NCI-H446 (cell line): Measurements from ENCODE around the gene UTF1.

Source experiments
- DNase-seq, 2 experiments: peaks; one replicate each; lab custom pipeline; 2025; lab: John Stamatoyannopoulos, UW

Gene UTF1

DNA sequence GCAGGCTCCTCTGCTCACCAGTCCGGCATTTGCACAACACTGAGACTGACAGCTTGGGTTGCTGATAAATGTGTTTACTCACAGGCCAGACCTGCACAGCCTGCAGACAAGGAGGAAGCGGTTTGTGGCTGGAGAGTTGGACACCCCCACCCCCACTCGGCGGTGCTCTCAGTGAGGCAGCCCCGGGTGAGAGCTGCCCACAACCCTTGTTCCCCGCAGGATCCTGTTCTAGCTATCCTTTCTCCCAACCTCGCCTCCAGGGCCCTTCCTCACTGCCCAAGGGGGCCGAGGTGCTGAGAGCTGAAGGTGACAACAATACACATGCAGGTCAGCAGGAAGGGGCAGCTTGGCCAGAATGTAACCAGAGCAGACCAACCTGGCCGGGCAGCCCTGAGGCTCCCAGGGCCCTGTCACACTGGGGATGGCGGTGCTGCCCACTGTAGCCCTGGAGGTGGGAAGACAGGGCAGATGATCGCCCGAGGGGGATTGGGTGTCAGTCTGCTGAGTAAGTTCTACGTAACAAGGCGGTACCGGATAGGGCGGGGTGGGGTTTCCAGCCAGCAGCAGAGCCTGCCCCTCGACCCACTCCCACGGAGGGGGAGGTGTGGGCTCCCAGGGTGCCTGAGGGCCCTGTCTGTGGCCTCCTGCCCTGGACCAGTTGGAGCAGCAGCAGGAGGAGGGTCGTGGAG is 48.7 kb downstream of the UTF1 start:
- DNase-seq, result no peak

GRCh38 chr10:133279326-133280226 is 49.6 kb downstream of the UTF1 start:
- no peak for DNase-seq

DNA sequence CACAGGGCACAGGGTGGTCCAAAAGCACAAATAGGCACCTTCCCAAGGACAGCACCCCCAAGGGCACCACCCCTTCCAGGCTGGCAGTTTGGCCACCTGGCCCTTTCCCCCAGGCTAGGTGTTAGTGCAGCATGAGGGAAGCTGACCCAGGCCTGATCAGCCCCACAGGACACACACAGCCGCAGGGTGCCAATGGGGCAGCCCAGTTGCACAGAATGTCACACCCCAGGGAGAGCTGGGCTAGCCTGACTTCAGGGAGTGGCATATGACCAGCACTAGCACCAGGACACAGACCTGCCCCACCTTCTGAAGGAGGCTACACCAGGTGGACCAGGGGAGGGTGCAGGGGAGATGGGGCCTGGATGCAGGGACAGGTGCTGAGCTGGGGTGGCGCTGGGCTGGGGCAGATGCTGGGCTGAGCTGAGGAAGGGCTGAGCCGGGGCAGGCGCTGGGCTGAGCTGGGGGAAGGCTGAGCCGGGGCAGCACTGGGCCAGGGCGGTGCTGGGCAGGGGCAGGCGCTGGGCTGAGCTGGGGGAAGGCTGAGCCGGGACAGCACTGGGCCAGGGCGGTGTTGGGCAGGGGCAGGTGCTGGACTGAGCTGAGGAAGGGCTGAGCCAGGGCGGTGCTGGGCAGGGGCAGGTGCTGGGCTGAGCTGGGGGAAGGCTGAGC is 50.5 kb downstream of the UTF1 start:
- DNase-seq, result no peak

DNA sequence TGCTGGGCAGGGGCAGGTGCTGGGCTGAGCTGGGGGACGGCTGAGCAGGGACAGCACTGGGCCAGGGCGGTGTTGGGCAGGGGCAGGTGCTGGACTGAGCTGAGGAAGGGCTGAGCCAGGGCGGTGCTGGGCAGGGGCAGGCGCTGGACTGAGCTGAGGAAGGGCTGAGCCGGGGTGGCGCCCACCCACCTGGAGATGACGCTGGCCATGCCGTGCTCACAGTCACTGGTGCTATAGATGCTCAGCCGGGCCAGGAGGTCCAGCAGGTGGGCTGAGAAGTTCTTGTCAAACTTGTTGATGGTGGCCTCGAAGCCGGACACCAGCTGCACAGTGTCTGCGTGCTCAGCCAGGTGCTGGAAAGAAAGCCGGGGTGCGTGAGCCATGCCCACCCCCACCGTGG is 51.1 kb downstream of the UTF1 start:
- DNase-seq, result no peak
